ENCODE data around the gene AMPD2.
A peak's percentile ranks its signal among the peaks of the same experiment; 100 is the strongest.

The AMPD2 gene

GRCh38 chr1:109617291-109617801, 2.3 kb upstream of the AMPD2 start:
- DNase-seq (ENCODE audit: low spot score) = no peak

GRCh38 chr1:109618661-109619575, 719 bp upstream of the AMPD2 start:
- peak; percentile 17 for DNase-seq (ENCODE audit: low spot score)

GRCh38 chr1:109620401-109620791, 759 bp downstream of the AMPD2 start:
- DNase-seq (ENCODE audit: low spot score) = peak; percentile 78

- peak; percentile 95 for DNase-seq (ENCODE audit: low spot score)
Observed at GRCh38 chr1:109620841-109621286, 1.2 kb downstream of the AMPD2 start.

GRCh38 chr1:109621379-109622136, 1.9 kb downstream of the AMPD2 start:
- peak; percentile 60 for DNase-seq (ENCODE audit: low spot score)

- DNase-seq (ENCODE audit: low spot score) = peak; percentile 58
Observed at GRCh38 chr1:109622137-109622892, 2.7 kb downstream of the AMPD2 start.

GRCh38 chr1:109622895-109623294, 3.3 kb downstream of the AMPD2 start:
- DNase-seq (ENCODE audit: low spot score) = no peak

GRCh38 chr1:109623601-109624161, 4.0 kb downstream of the AMPD2 start:
- peak; percentile 65 for DNase-seq (ENCODE audit: low spot score)

- DNase-seq (ENCODE audit: low spot score) = peak; percentile 63
Observed at GRCh38 chr1:109624201-109625010, 4.8 kb downstream of the AMPD2 start.

GRCh38 chr1:109625176-109625575, 5.5 kb downstream of the AMPD2 start:
- DNase-seq (ENCODE audit: low spot score) = peak; percentile 61

- DNase-seq (ENCODE audit: low spot score) = peak; percentile 70
Observed at GRCh38 chr1:109625601-109626560, 6.2 kb downstream of the AMPD2 start.

GRCh38 chr1:109626682-109627408, 7.2 kb downstream of the AMPD2 start:
- no peak for DNase-seq (ENCODE audit: low spot score)

- no peak for DNase-seq (ENCODE audit: low spot score)
Observed at GRCh38 chr1:109627692-109628399, 8.2 kb downstream of the AMPD2 start.

- peak; percentile 47 for DNase-seq (ENCODE audit: low spot score)
Observed at GRCh38 chr1:109628540-109629321, 9.1 kb downstream of the AMPD2 start.

- DNase-seq (ENCODE audit: low spot score) = peak; percentile 38
Observed at GRCh38 chr1:109629372-109630030, 9.9 kb downstream of the AMPD2 start.

GRCh38 chr1:109630081-109630897, 10.7 kb downstream of the AMPD2 start:
- DNase-seq (ENCODE audit: low spot score) = peak; percentile 64
